ENCODE results near the gene PACSIN2. TPM values are rescaled to one million over a fixed set of nuclear protein-coding genes. Genes with fewer than 3 reads are reported as not detected.
"Not testable (repeated sequence)": the region's sequence is repeated elsewhere in the genome, so short reads cannot be mapped to it uniquely, and the experiment has no call there.

Gene PACSIN2
- total and polyA plus RNA-seq, 5 donors from 2014 or later = 27.5 to 60.8 (median 34.9) TPM

DNA sequence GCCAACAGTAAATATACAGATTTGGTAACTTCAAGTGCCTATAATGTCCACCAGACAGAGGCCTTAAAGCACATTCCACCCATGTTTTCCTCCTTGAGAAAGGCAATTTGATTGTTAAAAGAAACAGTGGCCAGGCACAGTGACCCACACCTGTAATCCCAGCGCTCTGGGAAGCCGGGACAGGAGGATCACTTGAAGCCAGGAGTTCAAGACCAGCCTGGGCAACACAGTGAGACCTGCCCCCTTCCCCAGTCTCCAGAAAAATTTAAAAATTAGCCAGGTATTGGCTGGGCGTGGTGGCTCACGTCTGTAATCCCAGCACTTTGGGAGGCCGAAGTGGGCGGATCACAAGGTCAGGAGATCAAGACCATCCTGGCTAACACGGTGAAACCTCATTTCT is 19.3 kb downstream of the PACSIN2 start:
- ATAC-seq (ENCODE audit: low read depth in 2 of 2); H3K4me3 ChIP-seq (ENCODE audit: low read depth, low read length); H3K27me3 Mint-ChIP-seq; H3K9me3 ChIP-seq (ENCODE audit: control insufficient read depth in 2 of 2, low read length in 2 of 2); H3K27me3 ChIP-seq (ENCODE audit: control insufficient read depth, insufficient read depth, low read length); DNase-seq; H3K27ac Mint-ChIP-seq; H3K36me3 ChIP-seq (ENCODE audit: control insufficient read depth, insufficient read depth, low read length); H3K27ac ChIP-seq (ENCODE audit: insufficient read depth, low read length, poor library complexity, severe bottlenecking); H3K9me3 Mint-ChIP-seq; H3K4me3 Mint-ChIP-seq: not testable (repeated sequence)
- Mint-ChIP-seq H3K36me3 (peaks cover 20% of the 10 kb centered on the region), H3K4me1 (peaks cover 19 to 75% (median 33%) of the 10 kb centered on the region in 4 donors)
- H3K4me1 ChIP-seq (ENCODE audit: control insufficient read depth, insufficient read depth, low read length, poor library complexity, severe bottlenecking) = peaks cover 12% of the 10 kb centered on the region

DNA sequence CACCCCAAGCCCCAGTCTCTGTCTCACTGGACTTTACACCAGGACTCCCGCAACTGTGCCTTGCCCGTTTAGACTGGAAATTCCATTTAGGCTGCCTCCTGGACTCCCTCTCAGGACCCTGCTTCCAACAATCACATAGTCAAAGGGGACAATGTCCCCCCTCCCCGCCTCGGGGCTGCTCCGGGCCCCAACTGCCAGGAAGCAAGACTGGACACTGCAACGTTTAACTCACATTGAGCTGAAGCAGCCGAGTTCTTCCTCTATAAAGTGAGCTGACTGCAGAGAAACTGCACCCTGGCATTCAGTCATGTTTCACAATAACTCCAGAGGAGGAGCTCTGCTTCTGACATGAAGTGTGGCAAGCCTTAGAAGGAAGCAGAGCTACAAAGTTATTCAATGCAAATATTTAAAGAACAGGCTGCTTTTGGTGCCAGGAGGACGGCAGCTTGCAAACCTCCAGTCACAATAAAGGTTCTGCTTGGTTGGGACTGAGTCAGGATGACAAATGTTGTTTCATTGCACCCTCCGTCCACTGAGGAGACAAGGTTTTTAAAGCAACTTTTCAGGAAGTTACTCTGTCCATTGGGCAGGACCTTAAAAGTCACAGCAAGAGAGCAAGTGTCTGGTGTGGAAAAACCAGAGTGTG is 19.9 kb downstream of the PACSIN2 start:
- Mint-ChIP-seq H3K27ac (no peak overlapping the region), H3K36me3 (peaks cover 20% of the 10 kb centered on the region), H3K4me3 (no peak overlapping the region), H3K4me1 (peaks cover 19 to 75% (median 30%) of the 10 kb centered on the region in 4 donors), H3K27me3 (no peaks in the 10 kb centered on the region), H3K9me3 (peaks cover 0 to 2% (median 0%) of the 10 kb centered on the region in 7 donors)
- DNase-seq (no peak), ATAC-seq (ENCODE audit: low read depth in 2 of 2) (peak; percentile 30 to 45)
- Histone ChIP-seq H3K27ac (ENCODE audit: insufficient read depth, low read length, poor library complexity, severe bottlenecking) (no peak overlapping the region), H3K27me3 (ENCODE audit: control insufficient read depth, insufficient read depth, low read length) (no peaks in the 10 kb centered on the region), H3K36me3 (ENCODE audit: control insufficient read depth, insufficient read depth, low read length) (peaks cover 8% of the 10 kb centered on the region), H3K4me3 (ENCODE audit: low read depth, low read length) (no peak overlapping the region), H3K4me1 (ENCODE audit: control insufficient read depth, insufficient read depth, low read length, poor library complexity, severe bottlenecking) (peaks cover 8% of the 10 kb centered on the region), H3K9me3 (ENCODE audit: control insufficient read depth in 2 of 2, low read length in 2 of 2) (no peaks in the 10 kb centered on the region)

DNA sequence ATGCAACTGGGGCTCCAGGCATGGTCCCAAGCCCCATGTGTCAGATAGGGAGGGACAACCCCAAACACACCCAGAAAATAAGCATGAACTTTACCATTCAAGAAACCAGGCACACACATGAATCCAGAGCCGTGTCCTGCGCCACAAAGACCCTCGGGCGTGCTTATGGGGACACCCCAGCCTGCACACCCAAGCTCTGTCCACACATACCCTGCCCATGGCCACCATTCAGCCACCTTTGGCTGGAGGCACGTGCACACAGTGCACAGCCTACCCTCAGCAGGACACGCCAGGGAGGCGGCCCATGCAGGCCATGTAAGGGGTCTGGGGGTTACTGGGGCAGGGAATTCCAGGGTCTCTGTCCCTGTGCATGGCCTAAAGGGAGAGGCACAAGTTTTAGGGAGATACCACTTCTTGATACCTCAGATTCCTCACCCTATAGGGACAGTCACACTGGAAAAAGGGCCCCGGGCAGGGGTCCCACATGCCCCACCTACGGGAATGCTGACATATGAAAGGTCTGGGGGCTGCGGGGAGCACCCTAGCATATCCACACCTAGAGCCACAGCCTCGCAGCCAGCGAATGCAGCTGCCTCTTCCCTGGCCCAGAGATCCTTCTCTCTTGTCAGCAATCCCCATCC is 20.6 kb downstream of the PACSIN2 start:
- peaks cover 0 to 2% (median 0%) of the 10 kb centered on the region in 7 donors for H3K9me3 Mint-ChIP-seq
- peaks cover 19 to 69% (median 27%) of the 10 kb centered on the region in 4 donors for H3K4me1 Mint-ChIP-seq

DNA sequence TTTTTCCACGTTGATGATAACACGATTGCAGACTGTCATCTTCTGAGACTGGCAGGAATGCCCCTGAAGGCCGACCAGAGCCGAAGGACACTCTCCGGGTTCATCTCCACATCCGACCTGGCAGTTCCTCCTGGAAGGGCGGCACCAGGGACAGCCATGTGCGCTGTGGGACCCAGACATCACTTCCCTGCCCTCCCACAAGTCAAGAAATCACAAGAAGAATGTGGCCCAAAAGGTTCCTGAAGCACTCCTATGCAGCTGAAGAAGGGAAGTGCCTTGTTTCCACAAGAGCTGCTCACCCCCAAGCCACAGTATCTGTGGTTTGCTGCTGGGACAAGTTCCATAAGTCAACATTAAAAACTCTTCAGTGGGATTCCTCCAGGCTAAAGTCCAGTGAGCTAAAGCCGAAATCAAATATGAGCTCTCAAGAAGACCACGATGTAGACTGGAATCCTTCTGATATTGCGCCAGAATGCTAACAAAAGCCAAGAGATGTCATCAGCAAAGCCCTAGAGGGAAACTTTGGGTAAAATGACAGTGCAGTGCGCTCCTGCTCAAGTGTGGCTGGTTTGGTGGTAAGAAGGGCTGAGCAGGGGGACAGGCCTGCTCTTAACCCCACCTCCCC is 21.2 kb downstream of the PACSIN2 start:
- Mint-ChIP-seq H3K4me3 (no peak overlapping the region), H3K4me1 (peaks cover 19 to 62% (median 24%) of the 10 kb centered on the region in 4 donors), H3K36me3 (peaks cover 20% of the 10 kb centered on the region), H3K27me3 (no peaks in the 10 kb centered on the region), H3K9me3 (peaks cover 0 to 2% (median 0%) of the 10 kb centered on the region in 7 donors), H3K27ac (peak overlapping the region in 1 of 3 donors; percentile 59)
- Histone ChIP-seq H3K4me3 (ENCODE audit: low read depth, low read length) (no peak overlapping the region), H3K9me3 (ENCODE audit: control insufficient read depth in 2 of 2, low read length in 2 of 2) (no peaks in the 10 kb centered on the region), H3K27ac (ENCODE audit: insufficient read depth, low read length, poor library complexity, severe bottlenecking) (no peak overlapping the region), H3K36me3 (ENCODE audit: control insufficient read depth, insufficient read depth, low read length) (peaks cover 8% of the 10 kb centered on the region), H3K27me3 (ENCODE audit: control insufficient read depth, insufficient read depth, low read length) (no peaks in the 10 kb centered on the region), H3K4me1 (ENCODE audit: control insufficient read depth, insufficient read depth, low read length, poor library complexity, severe bottlenecking) (peaks cover 8% of the 10 kb centered on the region)
- ATAC-seq (ENCODE audit: low read depth in 2 of 2) (no peak), DNase-seq (no peak)

More for the DNA sequence above, 20.6 kb downstream of the PACSIN2 start:
- peaks cover 8% of the 10 kb centered on the region for H3K4me1 ChIP-seq (ENCODE audit: control insufficient read depth, insufficient read depth, low read length, poor library complexity, severe bottlenecking)
- Mint-ChIP-seq H3K4me3 (no peak overlapping the region), H3K27ac (peak overlapping the region in 1 of 3 donors; percentile 59), H3K27me3 (no peaks in the 10 kb centered on the region), H3K36me3 (peaks cover 20% of the 10 kb centered on the region)
- H3K36me3 ChIP-seq (ENCODE audit: control insufficient read depth, insufficient read depth, low read length) = peaks cover 8% of the 10 kb centered on the region
- no peak overlapping the region for H3K4me3 ChIP-seq (ENCODE audit: low read depth, low read length)
- H3K27me3 ChIP-seq (ENCODE audit: control insufficient read depth, insufficient read depth, low read length) = no peaks in the 10 kb centered on the region
- no peak overlapping the region for H3K27ac ChIP-seq (ENCODE audit: insufficient read depth, low read length, poor library complexity, severe bottlenecking)
- ATAC-seq (ENCODE audit: low read depth in 2 of 2) (no peak), DNase-seq (no peak)
- no peaks in the 10 kb centered on the region for H3K9me3 ChIP-seq (ENCODE audit: control insufficient read depth in 2 of 2, low read length in 2 of 2)

DNA sequence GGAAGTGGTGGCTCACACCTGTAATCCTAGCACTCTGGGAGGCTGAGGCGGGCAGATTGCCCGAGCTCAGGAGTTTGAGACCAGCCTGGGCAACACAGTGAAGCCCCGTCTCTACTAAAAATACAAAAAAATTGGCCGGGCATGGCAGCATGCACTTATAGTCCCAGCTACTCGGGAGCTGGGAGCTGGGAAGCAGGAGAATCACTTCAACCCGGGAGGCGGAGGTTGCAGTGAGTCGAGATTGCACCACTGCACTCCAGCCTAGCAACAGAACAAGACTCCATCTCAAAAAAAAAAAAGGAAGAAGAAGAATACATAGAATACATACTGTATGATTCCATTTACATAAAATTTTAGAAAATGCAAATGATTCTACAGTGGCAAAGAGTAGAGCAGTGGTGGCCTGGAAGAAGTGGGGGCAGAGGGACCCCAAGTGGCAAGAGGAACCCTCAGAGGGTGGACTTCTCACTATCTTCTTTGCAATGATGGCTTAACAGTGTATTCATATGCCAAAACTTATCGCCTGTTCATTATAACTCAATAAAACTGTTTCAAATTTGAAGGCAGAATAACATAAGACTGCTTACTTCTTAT is 22.0 kb downstream of the PACSIN2 start:
- Mint-ChIP-seq H3K4me1 (peaks cover 11 to 62% (median 19%) of the 10 kb centered on the region in 4 donors), H3K4me3 (no peak overlapping the region), H3K27ac (peak overlapping the region in 1 of 3 donors; percentile 56), H3K27me3 (no peaks in the 10 kb centered on the region), H3K9me3 (peaks cover 0 to 2% (median 0%) of the 10 kb centered on the region in 7 donors), H3K36me3 (peaks cover 14% of the 10 kb centered on the region)
- DNase-seq (no peak), ATAC-seq (ENCODE audit: low read depth in 2 of 2) (no peak)
- no peak overlapping the region for H3K27ac ChIP-seq (ENCODE audit: insufficient read depth, low read length, poor library complexity, severe bottlenecking)
- no peaks in the 10 kb centered on the region for H3K27me3 ChIP-seq (ENCODE audit: control insufficient read depth, insufficient read depth, low read length)
- peaks cover 1% of the 10 kb centered on the region for H3K4me1 ChIP-seq (ENCODE audit: control insufficient read depth, insufficient read depth, low read length, poor library complexity, severe bottlenecking)
- H3K9me3 ChIP-seq (ENCODE audit: control insufficient read depth in 2 of 2, low read length in 2 of 2) = no peaks in the 10 kb centered on the region
- H3K4me3 ChIP-seq (ENCODE audit: low read depth, low read length) = no peak overlapping the region
- peaks cover 8% of the 10 kb centered on the region for H3K36me3 ChIP-seq (ENCODE audit: control insufficient read depth, insufficient read depth, low read length)

DNA sequence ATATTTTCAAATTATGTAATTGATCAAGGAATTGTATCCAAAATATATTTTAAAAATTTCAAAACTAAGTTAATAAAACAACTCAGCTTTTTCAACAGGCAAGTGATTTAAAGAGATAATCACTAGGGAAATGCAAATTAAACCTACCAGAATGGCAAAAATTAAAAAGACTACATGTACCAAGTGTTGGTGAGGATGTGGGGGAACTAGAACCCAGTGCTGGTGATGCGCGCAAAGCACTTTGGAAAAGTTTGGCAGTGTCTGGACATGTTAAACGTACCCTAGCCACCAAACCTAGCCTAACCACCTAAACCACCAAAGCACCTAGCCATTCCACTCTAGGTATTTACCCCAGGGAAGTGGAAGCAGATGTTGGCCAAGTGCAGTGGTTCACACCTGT is 22.9 kb downstream of the PACSIN2 start:
- H3K36me3 Mint-ChIP-seq = peaks cover 15% of the 10 kb centered on the region
- H3K4me3 Mint-ChIP-seq = no peak overlapping the region
- Histone ChIP-seq H3K4me3 (ENCODE audit: low read depth, low read length) (no peak overlapping the region), H3K9me3 (ENCODE audit: control insufficient read depth in 2 of 2, low read length in 2 of 2) (no peaks in the 10 kb centered on the region), H3K36me3 (ENCODE audit: control insufficient read depth, insufficient read depth, low read length) (peaks cover 8% of the 10 kb centered on the region), H3K27me3 (ENCODE audit: control insufficient read depth, insufficient read depth, low read length) (no peaks in the 10 kb centered on the region), H3K4me1 (ENCODE audit: control insufficient read depth, insufficient read depth, low read length, poor library complexity, severe bottlenecking) (no peaks in the 10 kb centered on the region), H3K27ac (ENCODE audit: insufficient read depth, low read length, poor library complexity, severe bottlenecking) (no peak overlapping the region)
- ATAC-seq (ENCODE audit: low read depth in 2 of 2) (no peak), DNase-seq (no peak)
- peaks cover 7 to 60% (median 15%) of the 10 kb centered on the region in 4 donors for H3K4me1 Mint-ChIP-seq
- H3K27me3 Mint-ChIP-seq = no peaks in the 10 kb centered on the region
- peak overlapping the region in 1 of 3 donors; percentile 56 for H3K27ac Mint-ChIP-seq
- peaks cover 0 to 2% (median 0%) of the 10 kb centered on the region in 7 donors for H3K9me3 Mint-ChIP-seq

- ATAC-seq (ENCODE audit: low read depth in 2 of 2) (no peak), DNase-seq (no peak)
- H3K9me3 ChIP-seq (ENCODE audit: control insufficient read depth in 2 of 2, low read length in 2 of 2) = no peaks in the 10 kb centered on the region
- no peak overlapping the region for H3K4me3 ChIP-seq (ENCODE audit: low read depth, low read length)
- H3K27me3 Mint-ChIP-seq = no peaks in the 10 kb centered on the region
- H3K4me1 Mint-ChIP-seq = peaks cover 7 to 64% (median 21%) of the 10 kb centered on the region in 4 donors
- H3K9me3 Mint-ChIP-seq = peaks cover 0 to 2% (median 0%) of the 10 kb centered on the region in 7 donors
- no peak overlapping the region for H3K27ac ChIP-seq (ENCODE audit: insufficient read depth, low read length, poor library complexity, severe bottlenecking)
- no peaks in the 10 kb centered on the region for H3K4me1 ChIP-seq (ENCODE audit: control insufficient read depth, insufficient read depth, low read length, poor library complexity, severe bottlenecking)
- no peak overlapping the region for H3K27ac Mint-ChIP-seq
- H3K27me3 ChIP-seq (ENCODE audit: control insufficient read depth, insufficient read depth, low read length) = no peaks in the 10 kb centered on the region
- peaks cover 19% of the 10 kb centered on the region for H3K36me3 Mint-ChIP-seq
- peaks cover 8% of the 10 kb centered on the region for H3K36me3 ChIP-seq (ENCODE audit: control insufficient read depth, insufficient read depth, low read length)
- H3K4me3 Mint-ChIP-seq = no peak overlapping the region
These were observed 23.8 kb downstream of the PACSIN2 start for GRCh38 chr22:42991010-42991651.
